ENCODE results near the gene CYP2A6.
A peak's percentile ranks its signal among the peaks of the same experiment; 100 is the strongest.
"Not testable (repeated sequence)": the region's sequence is repeated elsewhere in the genome, so short reads cannot be mapped to it uniquely, and the experiment has no call there.

Gene CYP2A6

DNA sequence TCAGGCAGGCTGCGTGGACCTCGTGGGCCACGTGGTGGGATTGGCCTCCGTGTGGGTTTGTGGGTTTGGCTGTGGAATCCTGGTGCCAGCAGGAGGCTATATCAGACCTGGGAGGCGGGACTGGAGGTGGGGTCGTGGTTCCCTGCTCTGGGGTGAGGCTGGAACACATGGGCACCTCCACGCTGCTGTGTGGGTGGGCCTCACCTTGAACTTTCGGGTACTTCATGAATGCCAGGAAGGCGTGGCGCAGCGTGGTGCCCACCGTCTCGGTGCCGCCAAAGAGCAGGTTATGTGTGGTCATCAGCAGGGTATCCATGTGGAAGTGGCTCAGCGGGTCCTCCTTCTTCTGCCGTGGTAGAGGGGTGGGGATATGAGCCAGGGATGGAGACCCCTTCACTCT lies 25.3 kb downstream of the CYP2A6 start:
- DNase-seq (ENCODE audit: low spot score); in situ Hi-C loops (cut with MboI; ENCODE audit: low sequenced_read_pairs, unreplicated experiment): not testable (repeated sequence)

DNA sequence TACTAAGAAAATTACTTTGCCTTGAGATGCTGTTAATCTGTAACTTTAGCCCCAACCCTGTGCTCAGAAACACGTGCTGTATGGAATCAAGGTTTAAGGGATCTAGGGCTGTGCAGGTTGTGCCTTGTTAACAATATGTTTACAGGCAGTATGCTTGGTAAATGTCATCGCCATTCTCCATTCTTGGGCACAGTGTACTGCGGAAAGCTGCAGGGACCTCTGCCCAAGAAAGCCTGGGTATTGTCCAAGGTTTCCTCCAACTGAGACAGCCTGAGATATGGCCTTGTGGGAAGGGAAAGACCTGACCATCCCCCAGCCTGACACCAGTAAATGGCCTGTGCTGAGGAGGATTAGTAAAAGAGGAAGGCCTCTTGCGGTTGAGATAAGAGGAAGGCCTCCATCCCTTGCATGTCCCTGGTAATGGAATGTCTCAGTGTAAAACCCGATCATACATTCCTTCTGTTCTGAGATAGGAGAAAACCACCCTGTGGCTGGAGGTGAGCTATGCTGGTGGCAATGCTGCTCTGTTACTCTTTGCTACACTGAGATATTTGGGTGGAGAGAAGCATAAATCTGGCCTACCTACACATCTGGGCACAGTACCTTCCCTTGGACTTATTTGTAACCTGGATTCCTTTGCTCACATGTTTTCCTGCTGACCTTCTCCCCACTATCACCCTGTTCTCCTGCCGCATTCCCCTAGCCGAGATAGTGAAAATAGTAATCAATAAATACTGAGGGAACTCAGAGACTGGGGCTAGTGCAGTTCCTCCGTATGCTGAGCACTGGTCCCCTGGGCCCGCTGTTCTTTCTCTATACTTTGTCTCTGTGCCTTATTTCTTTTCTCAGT lies 27.3 kb downstream of the CYP2A6 start:
- in situ Hi-C loops (cut with MboI; ENCODE audit: low sequenced_read_pairs, unreplicated experiment); DNase-seq (ENCODE audit: low spot score): not testable (repeated sequence)

DNA sequence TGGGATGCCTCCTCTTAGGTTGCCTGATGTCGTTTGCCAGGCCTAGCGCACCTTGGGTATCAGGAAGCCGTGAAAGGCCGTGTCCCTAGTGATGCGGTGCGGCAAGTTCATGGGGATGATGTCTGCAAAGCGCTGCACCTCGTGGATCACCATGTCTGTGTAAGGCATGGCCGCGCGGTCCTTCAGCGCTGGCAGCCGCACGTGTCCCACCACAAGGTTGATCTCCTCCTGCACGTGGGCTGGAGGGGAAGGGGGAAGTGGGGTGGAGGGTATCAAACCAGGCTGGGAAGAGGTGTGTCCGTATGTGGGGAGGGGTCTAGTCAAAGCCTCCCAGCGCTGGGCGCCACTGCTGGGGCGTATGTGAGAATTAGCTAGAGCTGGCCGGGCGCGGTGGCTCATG lies 28.1 kb downstream of the CYP2A6 start:
- in situ Hi-C loops (cut with MboI; ENCODE audit: low sequenced_read_pairs, unreplicated experiment), result no loop called here
- TF ChIP-seq, protein P1, sequence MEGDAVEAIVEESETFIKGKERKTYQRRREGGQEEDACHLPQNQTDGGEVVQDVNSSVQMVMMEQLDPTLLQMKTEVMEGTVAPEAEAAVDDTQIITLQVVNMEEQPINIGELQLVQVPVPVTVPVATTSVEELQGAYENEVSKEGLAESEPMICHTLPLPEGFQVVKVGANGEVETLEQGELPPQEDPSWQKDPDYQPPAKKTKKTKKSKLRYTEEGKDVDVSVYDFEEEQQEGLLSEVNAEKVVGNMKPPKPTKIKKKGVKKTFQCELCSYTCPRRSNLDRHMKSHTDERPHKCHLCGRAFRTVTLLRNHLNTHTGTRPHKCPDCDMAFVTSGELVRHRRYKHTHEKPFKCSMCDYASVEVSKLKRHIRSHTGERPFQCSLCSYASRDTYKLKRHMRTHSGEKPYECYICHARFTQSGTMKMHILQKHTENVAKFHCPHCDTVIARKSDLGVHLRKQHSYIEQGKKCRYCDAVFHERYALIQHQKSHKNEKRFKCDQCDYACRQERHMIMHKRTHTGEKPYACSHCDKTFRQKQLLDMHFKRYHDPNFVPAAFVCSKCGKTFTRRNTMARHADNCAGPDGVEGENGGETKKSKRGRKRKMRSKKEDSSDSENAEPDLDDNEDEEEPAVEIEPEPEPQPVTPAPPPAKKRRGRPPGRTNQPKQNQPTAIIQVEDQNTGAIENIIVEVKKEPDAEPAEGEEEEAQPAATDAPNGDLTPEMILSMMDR (IDR thresholded peaks at IDR 0.05; ENCODE audit: borderline replicate concordance, control extremely low read depth, extremely low read depth, insufficient read depth, missing control alignments), result no peak
- peak; percentile 2 for DNase-seq (ENCODE audit: low spot score)

DNA sequence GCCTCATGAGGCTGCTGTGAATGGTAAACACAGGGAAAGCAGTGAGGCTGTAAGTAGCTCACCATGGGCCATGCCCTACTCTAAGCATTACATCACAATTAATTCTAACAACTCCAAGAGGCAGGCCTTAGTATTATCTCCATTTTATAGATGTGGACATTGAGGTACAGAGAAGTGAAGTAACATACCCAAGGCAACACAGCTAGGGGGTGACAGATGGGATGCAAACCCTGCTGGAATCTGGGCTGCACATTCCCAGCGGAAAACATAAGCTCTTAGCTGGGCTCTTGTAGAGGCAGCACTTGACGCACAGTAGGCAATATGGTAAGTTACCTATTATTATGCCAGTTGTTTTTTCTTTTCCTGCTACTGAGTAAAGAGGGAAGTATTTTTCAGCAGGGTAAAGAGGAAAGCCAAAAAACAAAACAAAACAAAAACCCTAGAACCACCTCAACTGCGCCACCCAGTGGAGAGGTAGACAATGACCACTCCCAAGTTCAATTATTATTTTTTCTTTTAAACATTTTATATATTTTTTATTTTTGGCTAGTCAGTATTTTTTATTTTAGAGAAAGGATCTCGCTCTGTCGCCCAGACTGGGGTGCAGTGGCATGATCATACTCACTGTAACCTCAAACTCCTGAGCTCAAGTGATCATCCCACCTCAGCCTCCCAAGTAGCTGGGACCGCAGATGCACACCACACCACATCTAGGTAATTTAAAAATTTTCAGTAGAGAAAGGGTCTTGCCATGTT lies 30.6 kb downstream of the CYP2A6 start:
- in situ Hi-C loops (cut with MboI; ENCODE audit: low sequenced_read_pairs, unreplicated experiment), result loop anchor here (10.0 kb wide), 1 partner anchor 165 kb away; no protein-coding TSS in a partner anchor
- TF ChIP-seq, protein P1 (IDR thresholded peaks at IDR 0.05; ENCODE audit: borderline replicate concordance, control extremely low read depth, extremely low read depth, insufficient read depth, missing control alignments), result peak; percentile 50
- DNase-seq (ENCODE audit: low spot score), result not testable (repeated sequence)

DNA sequence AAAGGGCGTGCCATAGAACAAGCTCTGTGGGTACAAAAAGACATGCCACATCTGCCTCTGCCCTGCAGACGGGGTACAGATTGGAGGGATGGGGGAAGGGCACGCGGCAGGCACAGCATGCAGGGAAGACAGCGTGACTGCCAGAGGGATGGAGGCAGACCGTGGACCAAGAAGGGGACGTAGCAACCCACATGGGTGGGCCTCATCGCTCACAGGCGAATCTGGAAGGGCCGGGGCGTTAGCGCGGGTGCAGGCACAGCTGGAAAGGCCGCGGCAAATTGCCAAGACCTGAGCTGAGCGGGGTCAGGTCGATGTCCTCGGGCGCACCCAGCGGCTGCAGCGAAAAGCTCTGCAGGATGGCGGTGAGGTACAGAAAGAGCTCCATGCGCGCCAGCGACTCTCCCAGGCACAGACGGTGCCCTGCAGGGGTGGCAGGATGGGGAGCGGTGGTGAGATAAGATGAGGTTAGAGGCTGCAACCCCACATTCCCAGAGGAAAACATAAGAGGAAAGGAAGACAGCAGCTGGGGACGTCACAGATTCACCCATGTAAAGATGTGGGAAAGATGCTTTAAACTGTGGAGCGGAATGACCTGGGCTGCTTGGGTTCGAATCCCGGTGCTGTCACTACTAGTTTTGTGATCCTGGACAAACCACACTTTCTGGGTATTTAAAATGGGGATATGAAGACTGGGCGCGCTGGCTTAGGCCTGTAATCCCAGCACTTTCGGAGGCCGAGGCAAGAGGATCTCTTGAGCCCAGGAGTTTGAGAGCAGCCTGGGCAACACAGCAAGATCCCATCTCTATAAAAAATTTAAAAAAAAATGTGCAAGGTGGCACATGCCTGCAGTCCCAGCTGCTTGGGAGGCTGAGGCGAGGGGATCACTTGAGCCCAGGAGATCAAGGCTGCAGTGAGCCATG lies 31.5 kb downstream of the CYP2A6 start:
- in situ Hi-C loops (cut with MboI; ENCODE audit: low sequenced_read_pairs, unreplicated experiment), result loop anchor here (10.0 kb wide), 1 partner anchor 164 kb away; no protein-coding TSS in a partner anchor
- not testable (repeated sequence) for DNase-seq (ENCODE audit: low spot score)
- TF ChIP-seq, protein P1 (IDR thresholded peaks at IDR 0.05; ENCODE audit: borderline replicate concordance, control extremely low read depth, extremely low read depth, insufficient read depth, missing control alignments), result peak; percentile 29

DNA sequence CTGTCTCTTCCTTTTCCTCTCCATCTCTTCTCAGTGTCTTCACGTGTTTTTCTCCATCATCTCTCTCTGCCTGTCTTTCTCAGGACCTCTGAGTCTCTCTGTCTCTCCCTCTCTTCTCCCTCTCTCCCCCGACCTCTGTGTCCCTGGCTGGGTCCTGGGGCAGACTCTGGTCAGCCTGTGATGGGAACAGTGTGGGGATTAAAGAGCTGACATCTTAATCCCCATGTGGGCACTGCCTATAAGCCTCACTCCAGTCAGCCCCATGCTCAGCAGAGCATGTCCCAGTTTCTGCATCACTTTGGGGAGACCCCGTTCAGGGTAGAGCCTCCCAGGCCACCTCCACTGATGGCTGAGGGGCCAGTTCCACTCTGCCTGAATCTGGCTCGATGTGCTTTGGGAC lies 35.0 kb downstream of the CYP2A6 start:
- no peak for DNase-seq (ENCODE audit: low spot score)
- TF ChIP-seq, protein P1 (IDR thresholded peaks at IDR 0.05; ENCODE audit: borderline replicate concordance, control extremely low read depth, extremely low read depth, insufficient read depth, missing control alignments), result no peak
- in situ Hi-C loops (cut with MboI; ENCODE audit: low sequenced_read_pairs, unreplicated experiment), result loop anchor here (10.0 kb wide), 1 partner anchor 160 kb away; no protein-coding TSS in a partner anchor

DNA sequence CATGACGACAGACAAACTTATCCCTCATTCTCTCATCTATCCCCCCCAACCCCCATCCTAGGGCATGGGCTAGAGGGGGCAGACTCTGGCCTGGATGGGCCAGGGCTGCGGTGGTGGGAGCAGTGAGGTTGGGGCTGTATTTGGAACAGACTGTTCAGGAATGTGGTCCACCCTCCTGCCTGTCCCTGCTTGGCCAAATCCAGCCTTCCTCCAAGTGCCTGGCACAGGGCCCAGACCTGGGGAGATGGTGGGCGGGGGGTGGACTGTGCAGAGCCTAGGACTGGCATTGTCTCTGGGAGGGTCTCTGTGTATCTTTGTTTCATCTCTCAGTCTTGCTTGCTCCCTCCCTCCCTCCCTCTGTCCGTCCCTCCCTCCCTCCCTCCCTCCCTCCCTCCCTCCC lies 37.1 kb downstream of the CYP2A6 start:
- no peak for DNase-seq (ENCODE audit: low spot score)
- TF ChIP-seq, protein P1 (IDR thresholded peaks at IDR 0.05; ENCODE audit: borderline replicate concordance, control extremely low read depth, extremely low read depth, insufficient read depth, missing control alignments), result no peak
- in situ Hi-C loops (cut with MboI; ENCODE audit: low sequenced_read_pairs, unreplicated experiment), result loop anchor here (10.0 kb wide), 1 partner anchor 158 kb away; no protein-coding TSS in a partner anchor

DNA sequence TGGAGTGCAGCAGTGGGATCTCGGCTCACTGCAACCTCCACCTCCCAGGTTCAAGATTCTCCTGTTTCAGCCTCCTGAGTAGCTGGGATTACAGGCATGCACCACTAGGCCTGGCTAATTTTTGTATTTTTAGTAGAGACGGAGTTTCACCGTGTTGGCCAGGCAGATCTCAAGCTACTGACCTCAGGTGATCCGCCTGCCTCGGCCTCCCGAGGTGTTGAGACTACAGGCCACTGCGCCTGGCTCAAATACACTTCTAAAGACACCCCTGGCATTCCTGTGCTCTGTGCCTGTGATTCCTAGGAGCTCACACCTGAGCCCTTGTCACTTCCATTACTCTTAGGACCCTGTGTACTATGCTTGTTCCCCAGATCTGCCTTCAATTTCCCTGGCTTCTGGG lies 37.7 kb downstream of the CYP2A6 start:
- not testable (repeated sequence) for DNase-seq (ENCODE audit: low spot score)
- in situ Hi-C loops (cut with MboI; ENCODE audit: low sequenced_read_pairs, unreplicated experiment), result loop anchor here (10.0 kb wide), 1 partner anchor 158 kb away; no protein-coding TSS in a partner anchor
